GM12878 (cell line): ENCODE data around the gene INPP4B. TPM values are rescaled to one million over a fixed set of nuclear protein-coding genes. Genes with fewer than 3 reads are reported as not detected.

Source experiments
- ATAC-seq: fragments of 200-7000 bp; cut with Tn5 transposase; 3 replicates; pipeline ENCODE4 v1.9.1; 2020; ENCODE audit warnings: mild to moderate bottlenecking, moderate library complexity
- BruUV-seq: library from RNA; stranded (reverse); fragments of 400-500 nt; replicated peaks from 2 replicates; lab custom pipeline; 2021; lab: Mats Ljungman, UMichigan
- CTCF ChIA-PET: fragments of 300-600 bp; sonication (Branson Sonifier 250); formaldehyde crosslinking; extraction: SDS; loops from one replicate; lab custom pipeline; 2021; ENCODE audit warnings: inconsistent platforms; lab: Yijun Ruan, JAX
- POLR2A ChIA-PET: fragments of 350-600 bp; formaldehyde crosslinking; extraction: SDS; loops from one replicate; lab custom pipeline; 2021; ENCODE audit warnings: inconsistent platforms; lab: Charles Lee
- RAD21 ChIA-PET: fragments of 300-600 bp; sonication (Branson Sonifier 250); formaldehyde crosslinking; loops from one replicate; lab custom pipeline; 2023; ENCODE audit warnings: antibody characterized with exemption; ENCODE audit not compliant: unreplicated experiment; lab: Charles Lee
- SMC1A ChIA-PET: fragments of 300-600 bp; sonication (Branson Sonifier 250); formaldehyde crosslinking; loops from one replicate; lab custom pipeline; 2023; ENCODE audit not compliant: unreplicated experiment, uncharacterized antibody; lab: Charles Lee
- DNase-seq: peaks from one replicate; pipeline ENCODE4 v3.0.0-alpha.2; 2011; ENCODE audit warnings: low read depth, low spot score
- FAIRE-seq: peaks from 3 replicates; lab custom pipeline; 2011; peaks lifted over from hg19 to GRCh38; lab: Jason Lieb, UNC
- H2AFZ ChIP-seq: 2 replicates; pipeline ENCODE4 v1.6.0; 2011; ENCODE audit warnings: low read depth, low read length, control low read depth; ENCODE audit not compliant: control insufficient read depth
- H3K27ac ChIP-seq: 2 replicates; pipeline ENCODE4 v1.5.1; 2011; ENCODE audit warnings: control low read depth; ENCODE audit not compliant: control insufficient read depth, insufficient read depth
- H3K27me3 ChIP-seq, 2 experiments: replicated peaks in 1 of 2; 2 replicates each; pipeline versions ENCODE4 v1.6.0 to v1.6.1; 2011; ENCODE audit warnings: low read length in 1 of 2; ENCODE audit not compliant: control insufficient read depth in 2 of 2, insufficient read depth in 2 of 2
- H3K36me3 ChIP-seq, 2 experiments: 2 replicates each; pipeline ENCODE4 v1.5.1; 2011; ENCODE audit warnings: low read length in 1 of 2; ENCODE audit not compliant: control insufficient read depth in 2 of 2, insufficient read depth in 2 of 2
- H3K4me1 ChIP-seq: 2 replicates; pipeline ENCODE4 v1.6.1; 2011; ENCODE audit warnings: mild to moderate bottlenecking, low read length, moderate library complexity, mixed read lengths; ENCODE audit not compliant: control insufficient read depth, insufficient read depth
- H3K4me2 ChIP-seq: 2 replicates; pipeline ENCODE4 v1.6.0; 2011; ENCODE audit warnings: control low read depth; ENCODE audit not compliant: control insufficient read depth, insufficient read depth
- H3K4me3 ChIP-seq: fragments of 200-600 bp; sonication (generic); 2 replicates; pipeline ENCODE4 v1.5.1; 2016
- H3K79me2 ChIP-seq: 2 replicates; pipeline ENCODE4 v1.6.0; 2011; ENCODE audit warnings: low read length; ENCODE audit not compliant: control insufficient read depth, insufficient read depth
- H3K9ac ChIP-seq: 2 replicates; pipeline ENCODE4 v1.8.0; 2011; ENCODE audit warnings: low read length, control low read depth, mixed read lengths; ENCODE audit not compliant: control insufficient read depth, insufficient read depth
- H3K9me3 ChIP-seq: replicated peaks from 3 replicates; pipeline ENCODE4 v1.5.1; 2011; ENCODE audit warnings: mild to moderate bottlenecking, low read length; ENCODE audit not compliant: control insufficient read depth, insufficient read depth
- H4K20me1 ChIP-seq: 2 replicates; pipeline ENCODE4 v1.6.0; 2011; ENCODE audit not compliant: control insufficient read depth, insufficient read depth
- IRF4 ChIP-seq: IDR thresholded peaks from 2 replicates; pipeline ENCODE4 v1.6.1; 2011; ENCODE audit warnings: low read depth, low read length
- KDM1A ChIP-seq: fragments of 200-600 bp; sonication (generic); IDR thresholded peaks from 2 replicates; pipeline ENCODE4 v1.6.1; 2016; ENCODE audit warnings: borderline replicate concordance
- LARP7 ChIP-seq: fragments of 450-650 bp; IDR thresholded peaks from 2 replicates; pipeline ENCODE4 v1.6.1; 2017; ENCODE audit warnings: mild to moderate bottlenecking
- MEF2A ChIP-seq: IDR thresholded peaks from 2 replicates; pipeline ENCODE4 v1.6.1; 2011; ENCODE audit warnings: low read depth, mild to moderate bottlenecking, low read length, moderate library complexity; ENCODE audit not compliant: insufficient read depth
- MYC ChIP-seq: IDR thresholded peaks from 2 replicates; pipeline ENCODE4 v1.6.1; 2011; ENCODE audit warnings: mild to moderate bottlenecking, low read length, moderate library complexity, inconsistent platforms; ENCODE audit not compliant: insufficient read depth, insufficient replicate concordance, insufficient read length, severe bottlenecking
- NFXL1 ChIP-seq: fragments of 450-650 bp; IDR thresholded peaks from 2 replicates; pipeline ENCODE4 v1.6.1; 2017; ENCODE audit warnings: antibody characterized with exemption, mild to moderate bottlenecking, borderline replicate concordance
- RAD51 ChIP-seq: fragments of 450-650 bp; IDR thresholded peaks from 2 replicates; pipeline ENCODE4 v1.6.1; 2016; ENCODE audit warnings: moderate library complexity, mild to moderate bottlenecking, inconsistent platforms
- RB1 ChIP-seq: fragments of 450-650 bp; formaldehyde crosslinking; IDR thresholded peaks from 2 replicates; pipeline ENCODE4 v1.6.1; 2017; ENCODE audit warnings: mild to moderate bottlenecking, borderline replicate concordance
- RCOR1 ChIP-seq: conservative IDR thresholded peaks from 2 replicates; pipeline ENCODE4 v1.6.1; 2012; ENCODE audit warnings: low read depth, low read length, improper control_type of control experiment
- SPI1 ChIP-seq: IDR thresholded peaks from 2 replicates; pipeline ENCODE4 v1.6.1; 2011; ENCODE audit warnings: low read depth, mild to moderate bottlenecking, low read length, moderate library complexity, borderline replicate concordance; ENCODE audit not compliant: insufficient read depth
- SUZ12 ChIP-seq: fragments of 200-600 bp; sonication (generic); IDR thresholded peaks from one replicate; pipeline ENCODE4 v1.6.1; 2018; ENCODE audit warnings: antibody characterized with exemption, mild to moderate bottlenecking; ENCODE audit not compliant: unreplicated experiment
- YBX1 ChIP-seq: fragments of 450-650 bp; IDR thresholded peaks from 2 replicates; pipeline ENCODE4 v1.6.1; 2016; ENCODE audit warnings: antibody characterized with exemption
- ZBED1 ChIP-seq: IDR thresholded peaks from 2 replicates; pipeline ENCODE4 v1.6.1; 2016; ENCODE audit warnings: borderline replicate concordance
- WGBS: methylation state at CpG from one replicate; pipeline ENCODE4 v1.1.6; 2016; ENCODE audit warnings: low lambda C conversion rate; ENCODE audit not compliant: insufficient replicate concordance, insufficient coverage; ENCODE audit errors: missing lambda C conversion rate; 5-methylcytosine and 5-hydroxymethylcytosine counted together
- in situ Hi-C: fragments of 300-500 bp; cut with MboI; formaldehyde crosslinking; loops from 9 replicates; pipeline ENCODE4 v1.14.3; 2018; ENCODE audit warnings: mixed read lengths
- intact Hi-C: fragments of 100-400 bp; cut with micrococcal nuclease; formaldehyde crosslinking; loops from one replicate; pipeline ENCODE4 v1.14.2; 2022; ENCODE audit not compliant: unreplicated experiment
- polyA plus RNA-seq, 11 experiments: library from polyadenylated mRNA; depleted of rRNA in 4 of 11; unstranded in 6 of 11; stranded (reverse) in 5 of 11; fragments of >200 nt; fragmentation: Nextera tagmentation in 4 of 11; fragmentation: Illumina TruSeq in 1 of 11; extraction: Ambion mirVana in 4 of 11; extraction: Trizol in 1 of 11; gene quantifications; 1 replicate in 1 of 11; 2 replicates in 10 of 11; pipeline versions ENCODE4 v1.2.1 to v1.2.3, GENCODE V29; 2011 to 2016; ENCODE audit warnings: inconsistent platforms in 2 of 11, missing spikeins in 2 of 11, low read depth in 1 of 11
- total RNA-seq, 4 experiments: library from RNA; depleted of rRNA in 3 of 4; stranded (reverse); fragments of >200 nt in 3 of 4; fragmentation: Illumina TruSeq in 1 of 4; extraction: Trizol in 1 of 4; gene quantifications; 2 replicates each; pipeline versions ENCODE4 v1.2.1 to v1.2.3, GENCODE V29; 2013 to 2021
- TF ChIP-seq, protein P1 (sequence below): IDR thresholded peaks from 2 replicates; pipeline ENCODE4 v1.6.1; 2011; ENCODE audit warnings: low read depth, low read length, improper control_type of control experiment, borderline replicate concordance
- TF ChIP-seq, protein P2 (sequence below): fragments of 150-350 bp; IDR thresholded peaks from 2 replicates; pipeline ENCODE4 v1.6.1; 2016; ENCODE audit warnings: low read depth, low read length
- TF ChIP-seq, protein P3 (sequence below): IDR thresholded peaks from 2 replicates; pipeline ENCODE4 v1.6.1; 2011; ENCODE audit warnings: low read depth, mild to moderate bottlenecking, low read length, moderate library complexity, borderline replicate concordance; ENCODE audit errors: extremely low read depth

INPP4B gene
- total and polyA plus RNA-seq, 10 of the 15 experiments (the other 5 are each of a cell fraction or from before 2014, with no cell fraction given): 0.53 to 11.2 (median 0.95) TPM

DNA sequence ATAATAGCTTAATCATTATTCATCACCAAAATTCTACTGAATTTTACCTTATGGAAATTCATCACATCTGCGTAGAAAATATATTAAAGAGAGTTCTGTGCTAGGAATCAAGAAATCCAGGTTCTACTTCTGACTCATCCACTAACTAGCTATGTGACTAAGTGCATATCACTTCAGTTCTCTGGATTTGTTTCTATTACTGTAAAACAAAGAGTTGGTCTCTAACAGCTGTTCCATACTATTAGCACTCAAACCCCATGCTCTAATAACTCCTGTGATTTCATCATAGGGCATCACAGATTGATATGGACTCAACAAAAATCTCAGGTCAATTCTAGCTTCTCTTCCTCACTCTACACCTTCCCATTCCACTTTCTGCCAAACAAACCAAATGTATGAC lies 572.0 kb downstream of the INPP4B start:
- ATAC-seq: no peak
- intact Hi-C loops: no loop called here

More for the DNA sequence above, 572.0 kb downstream of the INPP4B start:
- no peak for TF ChIP-seq RB1
- TF ChIP-seq, protein P1, sequence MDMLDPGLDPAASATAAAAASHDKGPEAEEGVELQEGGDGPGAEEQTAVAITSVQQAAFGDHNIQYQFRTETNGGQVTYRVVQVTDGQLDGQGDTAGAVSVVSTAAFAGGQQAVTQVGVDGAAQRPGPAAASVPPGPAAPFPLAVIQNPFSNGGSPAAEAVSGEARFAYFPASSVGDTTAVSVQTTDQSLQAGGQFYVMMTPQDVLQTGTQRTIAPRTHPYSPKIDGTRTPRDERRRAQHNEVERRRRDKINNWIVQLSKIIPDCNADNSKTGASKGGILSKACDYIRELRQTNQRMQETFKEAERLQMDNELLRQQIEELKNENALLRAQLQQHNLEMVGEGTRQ: no peak
- no peak for TF ChIP-seq MEF2A
- TF ChIP-seq, protein P2, sequence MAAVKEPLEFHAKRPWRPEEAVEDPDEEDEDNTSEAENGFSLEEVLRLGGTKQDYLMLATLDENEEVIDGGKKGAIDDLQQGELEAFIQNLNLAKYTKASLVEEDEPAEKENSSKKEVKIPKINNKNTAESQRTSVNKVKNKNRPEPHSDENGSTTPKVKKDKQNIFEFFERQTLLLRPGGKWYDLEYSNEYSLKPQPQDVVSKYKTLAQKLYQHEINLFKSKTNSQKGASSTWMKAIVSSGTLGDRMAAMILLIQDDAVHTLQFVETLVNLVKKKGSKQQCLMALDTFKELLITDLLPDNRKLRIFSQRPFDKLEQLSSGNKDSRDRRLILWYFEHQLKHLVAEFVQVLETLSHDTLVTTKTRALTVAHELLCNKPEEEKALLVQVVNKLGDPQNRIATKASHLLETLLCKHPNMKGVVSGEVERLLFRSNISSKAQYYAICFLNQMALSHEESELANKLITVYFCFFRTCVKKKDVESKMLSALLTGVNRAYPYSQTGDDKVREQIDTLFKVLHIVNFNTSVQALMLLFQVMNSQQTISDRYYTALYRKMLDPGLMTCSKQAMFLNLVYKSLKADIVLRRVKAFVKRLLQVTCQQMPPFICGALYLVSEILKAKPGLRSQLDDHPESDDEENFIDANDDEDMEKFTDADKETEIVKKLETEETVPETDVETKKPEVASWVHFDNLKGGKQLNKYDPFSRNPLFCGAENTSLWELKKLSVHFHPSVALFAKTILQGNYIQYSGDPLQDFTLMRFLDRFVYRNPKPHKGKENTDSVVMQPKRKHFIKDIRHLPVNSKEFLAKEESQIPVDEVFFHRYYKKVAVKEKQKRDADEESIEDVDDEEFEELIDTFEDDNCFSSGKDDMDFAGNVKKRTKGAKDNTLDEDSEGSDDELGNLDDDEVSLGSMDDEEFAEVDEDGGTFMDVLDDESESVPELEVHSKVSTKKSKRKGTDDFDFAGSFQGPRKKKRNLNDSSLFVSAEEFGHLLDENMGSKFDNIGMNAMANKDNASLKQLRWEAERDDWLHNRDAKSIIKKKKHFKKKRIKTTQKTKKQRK: no peak
- no peak for TF ChIP-seq YBX1
- no peak for TF ChIP-seq RAD51
- TF ChIP-seq IRF4: no peak
- no peak for TF ChIP-seq NFXL1
- no peak for TF ChIP-seq RCOR1
- TF ChIP-seq KDM1A: no peak
- TF ChIP-seq MYC: no peak
- TF ChIP-seq, protein P3, sequence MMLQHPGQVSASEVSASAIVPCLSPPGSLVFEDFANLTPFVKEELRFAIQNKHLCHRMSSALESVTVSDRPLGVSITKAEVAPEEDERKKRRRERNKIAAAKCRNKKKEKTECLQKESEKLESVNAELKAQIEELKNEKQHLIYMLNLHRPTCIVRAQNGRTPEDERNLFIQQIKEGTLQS: no peak
- no peak for TF ChIP-seq SPI1
- TF ChIP-seq ZBED1: no peak
- no peak for TF ChIP-seq SUZ12
- no peak for TF ChIP-seq LARP7
- H3K9ac ChIP-seq: no peak overlapping the region
- no TSS peak for BruUV-seq
- ChIA-PET POLR2A (interaction anchor here (1.1 kb wide), 1 partner anchor 14 kb away, joined by 3 read pairs; no protein-coding TSS in a partner anchor), CTCF (interaction anchor here (0.7 to 7.9 kb wide), 3 partner anchors 8 to 173 kb away, joined by 4 to 56 read pairs (median 5); no protein-coding TSS in a partner anchor), RAD21 (no interaction called here), SMC1A (interaction anchor here (0.7 to 1.9 kb wide), 3 partner anchors 9 to 557 kb away, joined by 3 to 8 read pairs (median 6); no protein-coding TSS in a partner anchor)
- in situ Hi-C loops: no loop called here
- H3K79me2 ChIP-seq: no peaks in the 10 kb centered on the region
- no peak for FAIRE-seq
- WGBS: 0% methylated on average over 1 of the region's 1 CpG
- H3K36me3 ChIP-seq: no peaks in the 10 kb centered on the region
- no peaks in the 10 kb centered on the region for H3K4me1 ChIP-seq
- no peaks in the 10 kb centered on the region for H3K9me3 ChIP-seq
- no peak overlapping the region for H3K4me3 ChIP-seq
- H3K4me2 ChIP-seq: no peak overlapping the region
- no peak overlapping the region for H2AFZ ChIP-seq
- no peaks in the 10 kb centered on the region; a peak in 1 of 4 replicates for H3K27me3 ChIP-seq
- no peaks in the 10 kb centered on the region for H4K20me1 ChIP-seq
- H3K27ac ChIP-seq: no peak overlapping the region
- DNase-seq: no peak
